Esophagus muscularis mucosa (tissue), 4 donors: ENCODE results near the gene CIT.

Experiments used
- CTCF ChIP-seq, 3 experiments: fragments of 200-600 bp in 2 of 3; fragments of 450-650 bp in 1 of 3; sonication (generic) in 2 of 3; IDR thresholded peaks; one replicate each; pipeline ENCODE4 v1.5.1; 2017 to 2019; ENCODE audit warnings: antibody characterized with exemption in 3 of 3, mild to moderate bottlenecking in 2 of 3, moderate library complexity in 1 of 3
- EP300 ChIP-seq: sonication (generic); formaldehyde crosslinking; IDR thresholded peaks from one replicate; pipeline ENCODE4 v1.6.1; 2017; ENCODE audit warnings: antibody characterized with exemption
- POLR2A ChIP-seq: fragments of 450-650 bp; IDR thresholded peaks from one replicate; pipeline ENCODE4 v1.6.1; 2017; ENCODE audit warnings: antibody characterized with exemption, moderate library complexity, mild to moderate bottlenecking, low read depth
- POLR2AphosphoS5 ChIP-seq, 2 donors: sonication (generic); formaldehyde crosslinking; IDR thresholded peaks; one replicate each; pipeline ENCODE4 v1.6.1; 2017; ENCODE audit warnings: antibody characterized with exemption in 2 of 2

- TF ChIP-seq CTCF (IDR thresholded peaks at IDR 0.05): no peak
- no peak for TF ChIP-seq POLR2A
- no peak for TF ChIP-seq EP300
- no peak for TF ChIP-seq POLR2AphosphoS5 (IDR thresholded peaks at IDR 0.05)
These were observed 59.4 kb downstream of the CIT start for GRCh38 chr12:119817546-119818343.
